ENCODE results near the gene AASDH.

AASDH gene

DNA sequence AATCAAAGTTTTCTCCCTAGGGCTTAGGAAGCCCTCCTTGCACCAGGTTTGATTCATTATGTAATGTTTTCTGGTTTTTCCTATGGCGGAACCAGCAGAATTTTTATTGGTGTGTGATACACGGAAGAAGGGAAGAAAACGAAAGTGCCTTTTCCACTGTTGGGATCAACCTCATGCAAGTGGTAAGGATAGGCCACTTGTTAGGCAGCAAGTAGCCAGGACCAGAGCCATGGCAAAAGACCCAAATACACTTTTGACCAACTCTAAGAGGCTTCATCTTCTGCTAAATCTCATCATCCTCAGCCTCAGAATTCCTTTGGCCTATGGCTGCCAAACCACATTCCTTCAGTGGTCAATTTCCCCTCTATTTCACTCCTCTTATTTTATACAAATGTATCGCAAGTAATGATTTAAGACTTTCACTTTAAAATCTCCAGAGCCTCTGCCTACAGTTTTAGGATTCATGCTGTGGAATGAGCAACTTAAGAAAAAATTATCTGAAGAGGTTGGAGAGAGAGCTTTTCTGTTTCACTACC is 26.9 kb upstream of the AASDH start:
- Histone ChIP-seq H3K9ac (ENCODE audit: low read depth, low read length) (no peak overlapping the region), H3K4me1 (ENCODE audit: insufficient read depth, low read length) (peaks cover 9% of the 10 kb centered on the region), H3K9me3 (ENCODE audit: control insufficient read depth, insufficient read depth, low read length) (no peaks in the 10 kb centered on the region), H3K36me3 (ENCODE audit: insufficient read depth, low read length) (no peaks in the 10 kb centered on the region)

DNA sequence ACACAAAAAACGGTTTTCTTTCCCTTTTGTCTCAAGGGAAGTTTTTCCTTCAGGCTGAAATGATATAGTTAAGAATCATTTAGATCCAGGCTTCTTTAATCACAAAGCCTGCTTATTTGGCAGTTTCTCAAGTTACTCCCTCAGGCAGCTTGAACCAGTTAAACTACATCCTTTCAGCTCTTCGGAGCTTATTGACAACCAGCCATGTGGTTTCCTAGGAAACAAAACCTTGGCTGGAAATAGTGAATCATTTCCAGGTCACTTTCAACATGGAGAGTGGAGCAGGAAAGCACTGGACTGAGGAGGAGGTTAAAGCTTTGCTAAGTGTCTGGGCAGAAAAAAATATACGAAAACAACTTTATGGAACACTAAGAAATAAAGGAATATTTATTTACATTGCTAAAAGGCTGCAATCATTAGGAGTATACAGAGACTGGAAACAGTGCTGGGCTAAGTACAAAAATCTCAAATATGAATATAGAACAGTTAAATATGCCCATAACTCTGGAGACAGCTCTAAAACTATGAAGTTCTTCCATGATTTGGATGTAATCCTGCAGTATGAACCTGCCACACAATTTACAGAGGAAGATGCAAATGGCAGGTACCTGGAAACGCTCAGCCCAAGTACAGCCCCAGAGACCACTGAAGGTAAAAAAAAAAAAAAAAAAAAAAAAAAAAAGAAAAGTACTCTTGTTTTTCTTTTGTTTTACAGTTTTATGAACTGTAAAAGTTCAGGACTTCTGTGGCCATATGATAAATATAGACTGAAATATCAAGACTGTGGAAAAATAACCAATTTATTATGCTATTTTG is 23.2 kb upstream of the AASDH start:
- H3K4me1 ChIP-seq (ENCODE audit: insufficient read depth, low read length): peaks cover 15% of the 10 kb centered on the region
- H3K9me3 ChIP-seq (ENCODE audit: control insufficient read depth, insufficient read depth, low read length): no peaks in the 10 kb centered on the region
- peaks cover 14% of the 10 kb centered on the region for H3K36me3 ChIP-seq (ENCODE audit: insufficient read depth, low read length)
- H3K9ac ChIP-seq (ENCODE audit: low read depth, low read length): no peak overlapping the region; the same call in 1 of the 2 replicates

DNA sequence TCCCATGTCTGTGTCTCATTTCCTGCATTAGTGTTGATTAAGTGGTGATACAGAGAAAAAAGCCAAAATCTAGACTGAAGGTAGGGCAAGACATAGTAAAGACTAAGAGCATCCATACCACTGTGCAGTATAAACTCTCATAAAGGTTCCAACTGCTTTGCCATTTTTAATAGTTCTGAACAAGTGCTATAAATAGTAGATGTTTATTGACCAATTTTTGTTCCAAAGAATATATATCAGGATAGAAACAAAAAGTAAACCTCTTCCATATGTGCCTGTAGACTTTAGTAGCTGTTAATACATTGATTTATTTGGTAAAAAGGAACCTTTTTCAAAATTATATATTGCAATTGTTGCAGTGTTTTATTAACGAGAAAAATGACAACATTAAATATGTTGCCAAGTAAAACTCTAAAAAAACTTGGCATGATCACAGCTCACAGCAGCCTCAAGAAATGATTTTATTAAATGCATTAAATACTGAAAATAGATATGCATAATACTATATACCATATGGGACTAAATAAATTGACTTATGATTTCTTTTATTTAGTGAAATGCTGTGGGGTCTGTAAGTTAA is 22.3 kb upstream of the AASDH start:
- Histone ChIP-seq H3K4me1 (ENCODE audit: insufficient read depth, low read length) (peaks cover 15% of the 10 kb centered on the region), H3K9ac (ENCODE audit: low read depth, low read length) (no peak overlapping the region), H3K36me3 (ENCODE audit: insufficient read depth, low read length) (peaks cover 21% of the 10 kb centered on the region), H3K9me3 (ENCODE audit: control insufficient read depth, insufficient read depth, low read length) (no peaks in the 10 kb centered on the region)

DNA sequence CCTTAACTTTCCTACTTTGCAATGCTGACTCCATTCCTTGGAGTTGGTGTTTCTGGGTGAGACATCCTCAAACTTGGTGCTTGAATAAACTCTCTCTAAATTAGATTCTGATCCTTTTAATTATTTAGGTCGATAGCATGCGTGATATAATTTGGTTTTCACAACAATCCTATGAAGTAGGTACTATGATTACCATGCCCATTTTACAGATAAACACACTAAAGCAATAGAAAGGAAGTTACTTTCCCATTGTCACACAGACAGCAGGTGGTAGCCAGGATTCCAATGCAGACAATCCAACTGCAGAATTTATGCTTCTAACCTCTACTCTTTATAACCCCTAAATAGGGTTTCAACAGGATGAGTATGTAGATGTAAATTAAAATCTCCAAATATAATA is 21.7 kb upstream of the AASDH start:
- no peak overlapping the region for H3K9ac ChIP-seq (ENCODE audit: low read depth, low read length)
- H3K4me1 ChIP-seq (ENCODE audit: insufficient read depth, low read length): peaks cover 15% of the 10 kb centered on the region
- H3K36me3 ChIP-seq (ENCODE audit: insufficient read depth, low read length): peaks cover 21% of the 10 kb centered on the region
- no peaks in the 10 kb centered on the region for H3K9me3 ChIP-seq (ENCODE audit: control insufficient read depth, insufficient read depth, low read length)

DNA sequence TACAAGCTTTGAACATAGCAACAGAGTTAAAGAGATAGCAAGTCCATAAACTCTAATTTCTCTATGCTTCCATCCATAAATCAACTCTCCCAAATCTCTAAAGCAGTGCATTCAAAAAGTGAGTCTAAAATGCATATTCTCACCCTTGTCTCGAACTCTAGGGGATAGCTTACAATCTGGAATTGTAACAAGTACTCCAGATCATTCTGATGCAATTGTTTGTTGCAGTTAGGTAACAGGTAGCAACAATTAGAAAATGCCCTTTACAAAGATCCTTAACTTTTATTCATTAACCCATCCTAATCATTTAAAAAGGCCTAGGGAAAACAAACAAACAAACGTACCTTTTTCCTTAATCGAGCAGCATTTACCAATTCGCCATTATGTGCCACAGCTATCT is 18.9 kb upstream of the AASDH start:
- no peaks in the 10 kb centered on the region for H3K9me3 ChIP-seq (ENCODE audit: control insufficient read depth, insufficient read depth, low read length)
- peaks cover 15% of the 10 kb centered on the region for H3K4me1 ChIP-seq (ENCODE audit: insufficient read depth, low read length)
- H3K36me3 ChIP-seq (ENCODE audit: insufficient read depth, low read length): peaks cover 21% of the 10 kb centered on the region
- no peak overlapping the region for H3K9ac ChIP-seq (ENCODE audit: low read depth, low read length)

DNA sequence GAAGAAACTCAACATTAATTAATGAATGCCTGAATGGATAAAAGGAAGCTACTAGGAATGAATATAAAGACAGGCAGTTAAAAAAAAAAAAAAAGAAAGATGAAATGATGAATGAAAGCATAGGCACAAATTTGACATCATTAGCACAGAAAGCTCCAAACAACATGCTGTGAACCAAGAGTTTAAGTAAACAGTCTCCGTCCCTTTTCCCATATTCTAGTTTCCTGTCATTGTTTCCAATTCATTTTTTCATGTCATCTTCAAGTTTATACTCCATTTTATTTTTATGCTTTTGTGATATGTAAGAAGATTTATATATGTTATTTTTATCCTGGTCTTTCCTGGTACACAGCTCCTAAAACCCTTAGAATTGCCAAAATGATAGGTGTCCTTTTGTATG is 17.7 kb upstream of the AASDH start:
- Histone ChIP-seq H3K9me3 (ENCODE audit: control insufficient read depth, insufficient read depth, low read length) (no peaks in the 10 kb centered on the region), H3K9ac (ENCODE audit: low read depth, low read length) (no peak overlapping the region), H3K36me3 (ENCODE audit: insufficient read depth, low read length) (peaks cover 26% of the 10 kb centered on the region), H3K4me1 (ENCODE audit: insufficient read depth, low read length) (peaks cover 9% of the 10 kb centered on the region)

DNA sequence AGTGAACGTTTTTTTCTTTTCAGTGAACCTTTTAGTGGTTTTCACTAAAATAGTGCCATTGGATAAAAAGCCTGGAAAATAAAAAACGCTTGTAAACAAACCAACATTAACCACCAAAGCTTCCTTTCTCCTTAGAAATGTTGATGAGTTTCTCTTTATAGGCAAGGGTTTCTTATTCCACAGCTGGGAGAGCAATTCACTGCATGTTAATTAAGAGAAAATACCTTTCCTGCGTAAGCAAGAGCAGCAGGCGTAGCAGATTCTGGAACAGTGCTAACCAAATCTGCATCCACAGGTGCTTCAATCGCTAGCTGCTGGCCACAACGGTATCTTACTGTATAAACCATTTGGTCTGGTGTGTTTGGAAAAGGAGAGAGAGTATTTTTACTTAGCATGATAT is 13.3 kb upstream of the AASDH start:
- no peaks in the 10 kb centered on the region for H3K9me3 ChIP-seq (ENCODE audit: control insufficient read depth, insufficient read depth, low read length)
- H3K4me1 ChIP-seq (ENCODE audit: insufficient read depth, low read length): no peaks in the 10 kb centered on the region; the same call in 1 of the 2 replicates
- peaks cover 13% of the 10 kb centered on the region; the same call in 1 of the 2 replicates for H3K36me3 ChIP-seq (ENCODE audit: insufficient read depth, low read length)
- no peak overlapping the region for H3K9ac ChIP-seq (ENCODE audit: low read depth, low read length)

DNA sequence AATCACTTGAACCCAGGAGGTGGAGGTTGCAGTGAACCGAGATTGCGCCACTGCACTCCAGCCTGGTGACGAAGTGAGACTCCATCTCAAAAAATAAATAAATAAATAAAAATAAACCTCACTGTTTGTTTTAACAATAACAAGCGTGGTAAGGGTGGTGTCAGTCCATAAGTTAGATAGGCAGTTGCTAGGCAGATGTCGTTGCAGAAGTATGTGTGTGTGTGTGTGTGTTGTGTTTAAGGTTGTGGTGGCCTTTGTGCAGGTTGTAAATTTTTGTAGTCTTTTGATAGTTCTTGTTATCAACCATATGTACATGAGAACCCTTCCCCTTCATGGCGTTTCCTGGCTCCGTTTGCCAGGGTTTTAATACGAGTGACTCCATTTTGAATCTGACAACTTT is 4.0 kb upstream of the AASDH start:
- no peaks in the 10 kb centered on the region for H3K9me3 ChIP-seq (ENCODE audit: control insufficient read depth, insufficient read depth, low read length)
- H3K36me3 ChIP-seq (ENCODE audit: insufficient read depth, low read length): peaks cover 7% of the 10 kb centered on the region
- H3K9ac ChIP-seq (ENCODE audit: low read depth, low read length): no peak overlapping the region
- H3K4me1 ChIP-seq (ENCODE audit: insufficient read depth, low read length): no peaks in the 10 kb centered on the region; the same call in 1 of the 2 replicates

DNA sequence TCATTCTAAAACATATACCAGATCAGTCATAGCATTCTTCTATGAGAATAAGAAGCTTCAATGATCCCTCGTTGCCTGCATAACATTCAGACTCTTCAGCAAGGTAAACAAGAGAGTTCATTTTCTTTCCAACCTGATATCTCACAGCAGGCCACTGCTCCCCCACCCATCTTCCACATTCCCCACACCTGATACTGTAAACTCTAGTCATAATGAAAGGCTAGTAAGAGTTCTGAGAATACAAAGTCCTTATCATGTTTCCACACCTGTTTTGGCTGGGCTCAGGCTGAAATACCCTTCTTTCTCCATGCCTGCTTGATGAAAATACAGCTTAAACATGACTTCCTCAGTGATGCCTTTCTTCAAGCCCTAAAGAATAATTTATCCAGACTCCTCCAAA is 2.3 kb upstream of the AASDH start:
- Histone ChIP-seq H3K36me3 (ENCODE audit: insufficient read depth, low read length) (peaks cover 3% of the 10 kb centered on the region), H3K9me3 (ENCODE audit: control insufficient read depth, insufficient read depth, low read length) (no peaks in the 10 kb centered on the region), H3K9ac (ENCODE audit: low read depth, low read length) (no peak overlapping the region), H3K4me1 (ENCODE audit: insufficient read depth, low read length) (no peaks in the 10 kb centered on the region; the same call in 1 of the 2 replicates)

DNA sequence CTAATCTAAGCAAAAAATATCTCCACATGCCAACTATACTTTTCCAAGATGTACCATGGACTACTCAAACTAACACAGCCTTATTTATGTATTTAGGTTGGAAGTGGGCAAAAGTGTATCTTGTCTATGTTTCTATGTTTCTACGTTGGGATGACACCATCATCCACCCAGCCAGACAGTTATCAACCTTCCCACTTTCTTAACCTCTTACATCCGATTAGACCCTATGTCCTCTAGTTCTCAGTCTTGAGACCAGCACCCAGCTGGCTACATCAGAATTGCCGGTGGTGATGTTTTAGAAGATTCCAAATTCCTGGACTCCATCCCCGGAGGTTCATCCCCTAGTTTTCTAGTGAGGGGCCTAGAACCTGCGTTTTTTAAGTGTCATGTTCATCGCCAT is 1.0 kb upstream of the AASDH start:
- Histone ChIP-seq H3K9ac (ENCODE audit: low read depth, low read length) (peak overlapping the region; percentile 98; the same call in 1 of the 2 replicates), H3K36me3 (ENCODE audit: insufficient read depth, low read length) (peaks cover 3% of the 10 kb centered on the region; the same call in 1 of the 2 replicates), H3K9me3 (ENCODE audit: control insufficient read depth, insufficient read depth, low read length) (no peaks in the 10 kb centered on the region), H3K4me1 (ENCODE audit: insufficient read depth, low read length) (no peaks in the 10 kb centered on the region; the same call in 1 of the 2 replicates)

DNA sequence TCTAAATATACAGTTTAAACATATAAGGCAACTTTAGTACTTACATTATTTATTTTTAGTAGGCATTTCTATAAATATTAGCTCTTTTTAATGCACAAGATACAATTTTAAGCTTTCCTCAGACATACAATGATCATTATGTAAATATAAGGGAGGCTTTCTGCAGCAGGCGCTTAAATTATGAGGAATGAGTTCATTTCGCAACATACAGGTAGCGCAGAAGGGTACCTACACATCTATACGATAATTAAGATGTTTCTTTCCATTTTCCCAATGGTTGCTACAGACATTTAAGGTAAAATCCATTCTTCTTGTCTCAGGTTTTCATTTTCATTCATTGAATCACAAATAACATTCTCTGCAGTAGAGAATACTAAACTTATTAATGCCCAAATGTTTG is 1.2 kb downstream of the AASDH start:
- Histone ChIP-seq H3K4me1 (ENCODE audit: insufficient read depth, low read length) (no peaks in the 10 kb centered on the region), H3K9ac (ENCODE audit: low read depth, low read length) (peak overlapping the region; percentile 47), H3K36me3 (ENCODE audit: insufficient read depth, low read length) (no peaks in the 10 kb centered on the region), H3K9me3 (ENCODE audit: control insufficient read depth, insufficient read depth, low read length) (no peaks in the 10 kb centered on the region)

DNA sequence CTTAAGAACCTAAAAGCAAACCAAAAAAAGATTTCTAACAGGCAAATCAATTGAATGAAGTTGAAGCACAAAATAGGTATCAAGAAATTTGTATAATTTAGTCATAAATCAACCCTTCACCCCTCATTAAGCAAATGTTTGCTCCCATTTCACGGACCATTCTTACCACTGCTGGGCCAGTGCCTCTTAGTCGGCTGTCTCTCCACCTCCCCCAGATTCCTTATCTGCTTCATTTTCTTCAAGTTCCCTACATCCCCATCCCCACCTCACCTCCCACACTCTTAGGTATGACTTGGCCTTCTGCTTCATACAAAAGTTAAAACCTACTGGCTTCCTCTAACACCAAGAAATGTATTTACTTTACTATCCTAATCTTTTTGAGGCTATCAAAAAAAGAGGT is 11.8 kb downstream of the AASDH start:
- Histone ChIP-seq H3K9ac (ENCODE audit: low read depth, low read length) (no peak overlapping the region), H3K36me3 (ENCODE audit: insufficient read depth, low read length) (no peaks in the 10 kb centered on the region; the same call in 1 of the 2 replicates), H3K4me1 (ENCODE audit: insufficient read depth, low read length) (no peaks in the 10 kb centered on the region), H3K9me3 (ENCODE audit: control insufficient read depth, insufficient read depth, low read length) (no peaks in the 10 kb centered on the region)

DNA sequence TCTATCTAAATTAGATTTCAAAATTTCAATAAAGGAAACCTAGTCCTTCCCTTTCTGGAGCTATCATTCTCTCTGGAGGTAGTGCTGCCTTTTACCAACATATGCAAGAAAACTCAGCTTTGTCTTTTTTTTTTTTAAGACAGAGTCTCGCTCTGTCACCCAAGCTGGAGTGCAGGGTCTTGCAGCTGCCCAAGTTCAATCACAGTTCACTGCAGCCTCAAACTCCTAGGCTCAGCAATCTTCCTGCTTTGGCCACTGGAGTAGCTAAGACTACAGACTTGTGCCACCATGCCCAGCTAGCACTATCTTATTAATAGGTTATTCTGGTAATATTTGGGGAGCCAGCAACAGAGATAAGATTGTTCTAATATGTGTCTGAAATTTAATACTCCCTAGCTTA is 12.3 kb downstream of the AASDH start:
- Histone ChIP-seq H3K9me3 (ENCODE audit: control insufficient read depth, insufficient read depth, low read length) (no peaks in the 10 kb centered on the region), H3K9ac (ENCODE audit: low read depth, low read length) (no peak overlapping the region)

DNA sequence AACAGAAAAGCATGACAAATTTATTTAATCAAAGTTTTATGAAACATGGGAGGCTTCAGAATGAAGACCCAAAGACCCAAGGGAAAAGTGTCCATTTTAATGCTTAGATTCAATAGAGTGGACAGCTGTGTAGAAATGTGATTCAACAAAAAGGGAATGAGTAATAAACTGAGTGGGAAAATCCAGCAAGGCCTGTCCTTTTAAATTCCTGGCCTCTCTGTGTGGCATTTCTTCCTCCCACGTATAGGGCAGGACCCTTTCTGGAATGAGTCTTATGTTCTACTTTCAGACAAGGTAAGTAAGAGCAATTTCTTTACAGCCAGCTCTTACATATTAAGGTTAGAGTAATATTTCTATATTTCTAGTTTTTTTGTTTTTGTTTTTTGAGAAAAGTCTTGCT is 14.5 kb downstream of the AASDH start:
- Histone ChIP-seq H3K36me3 (ENCODE audit: insufficient read depth, low read length) (no peaks in the 10 kb centered on the region), H3K9me3 (ENCODE audit: control insufficient read depth, insufficient read depth, low read length) (no peaks in the 10 kb centered on the region), H3K9ac (ENCODE audit: low read depth, low read length) (no peak overlapping the region), H3K4me1 (ENCODE audit: insufficient read depth, low read length) (no peaks in the 10 kb centered on the region)

More for the DNA sequence above, 12.3 kb downstream of the AASDH start:
- no peaks in the 10 kb centered on the region; the same call in 1 of the 2 replicates for H3K36me3 ChIP-seq (ENCODE audit: insufficient read depth, low read length)
- no peaks in the 10 kb centered on the region for H3K4me1 ChIP-seq (ENCODE audit: insufficient read depth, low read length)

Data from ES-I3 (cell line).